Measurements from ENCODE around the gene ARHGAP42.

The ARHGAP42 gene

DNA sequence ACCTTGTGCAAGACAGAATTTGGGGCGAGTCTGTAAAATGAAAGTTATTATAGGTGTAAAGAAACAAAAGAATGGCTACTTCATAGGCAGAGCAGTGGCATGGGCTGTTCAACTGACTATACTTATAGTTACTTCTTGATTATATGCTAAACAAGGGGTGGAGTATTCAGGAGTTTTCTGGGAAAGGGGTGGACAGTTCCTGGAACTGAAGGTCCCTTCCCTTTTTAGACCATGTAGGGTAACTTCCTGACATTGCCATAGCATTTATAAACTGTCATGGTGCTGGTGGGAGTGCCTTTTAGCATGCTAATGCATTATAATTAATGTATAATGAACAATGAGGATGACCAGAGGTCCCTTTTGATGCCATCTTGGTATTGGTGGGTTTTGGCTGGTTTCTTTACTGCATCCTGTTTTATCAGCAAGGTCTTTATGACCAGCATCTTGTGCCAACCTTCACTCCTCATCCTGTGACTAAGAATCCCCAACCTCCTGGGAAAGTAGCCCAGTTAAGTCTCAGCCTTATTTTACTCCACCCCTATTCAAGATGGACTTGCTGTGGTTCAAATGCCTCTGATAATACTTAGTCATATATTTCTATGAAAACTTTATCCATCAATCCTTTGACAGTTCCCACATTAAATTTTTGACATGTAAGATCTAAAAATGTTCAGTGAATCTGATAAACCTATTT is 118.6 kb downstream of the ARHGAP42 start:
- DNase-seq, result no peak

DNA sequence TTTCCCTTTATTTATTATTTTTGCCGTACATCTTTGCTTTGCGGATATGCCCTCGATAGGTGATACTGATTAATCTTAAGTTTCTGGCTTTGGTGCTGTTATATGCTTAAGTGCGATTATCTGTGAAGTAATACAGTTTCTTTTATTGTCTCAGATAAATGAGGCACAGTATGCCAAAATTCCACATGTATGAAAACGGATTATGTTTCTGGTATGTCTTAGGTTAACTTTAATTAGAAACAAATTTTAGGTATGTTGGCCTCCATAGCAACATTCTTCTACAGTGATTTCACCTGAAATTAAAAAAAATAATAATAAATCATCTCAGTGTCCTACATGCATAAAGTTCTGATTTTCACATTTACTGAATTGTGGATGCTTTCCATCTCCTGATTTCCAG is 119.2 kb downstream of the ARHGAP42 start:
- no peak for DNase-seq

DNA sequence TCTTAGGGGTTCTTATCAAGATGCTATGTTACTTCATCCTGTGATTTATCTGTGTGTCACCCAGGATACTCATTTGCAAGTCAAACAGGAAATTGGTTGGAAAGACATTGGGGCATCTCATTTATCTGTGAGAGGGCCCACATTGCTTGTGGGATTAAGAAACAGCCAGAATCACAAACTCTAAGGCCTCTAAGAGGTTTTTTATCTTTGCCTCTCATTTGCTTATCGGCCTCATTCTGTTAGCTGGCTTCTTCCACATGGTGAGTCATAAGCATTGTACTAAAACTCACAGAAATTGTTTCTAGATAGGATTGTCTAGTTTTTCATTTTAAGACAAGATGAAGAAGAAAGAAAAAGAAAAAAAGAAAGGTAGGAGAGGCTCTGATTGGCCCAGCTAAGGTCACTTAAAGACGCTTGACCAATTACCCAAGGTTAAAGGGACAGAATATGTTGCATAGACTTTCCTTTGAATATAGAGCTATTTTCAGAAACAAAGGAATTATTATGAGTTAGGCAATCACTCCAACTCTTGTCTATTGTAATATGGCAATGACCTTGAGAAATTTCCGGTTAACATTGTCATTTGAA is 121.9 kb downstream of the ARHGAP42 start:
- DNase-seq, result no peak

DNA sequence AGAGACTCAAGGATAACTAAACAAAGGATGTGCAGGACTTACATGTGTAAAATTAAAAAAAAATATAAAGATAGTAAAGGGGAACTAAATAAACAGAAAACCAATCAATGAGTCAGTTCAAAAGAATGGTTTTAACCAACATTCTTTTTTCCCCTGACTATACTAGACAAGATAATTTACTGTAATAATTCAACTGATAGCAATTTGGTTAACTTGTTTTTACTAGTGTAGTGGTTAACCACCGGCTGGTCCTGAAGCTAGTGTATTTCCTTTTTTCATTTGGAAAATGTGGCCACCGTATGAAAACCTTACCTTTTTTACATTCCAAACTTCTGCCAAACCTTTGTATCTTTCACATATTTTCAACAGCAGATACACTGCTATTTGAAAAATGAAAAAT is 123.1 kb downstream of the ARHGAP42 start:
- DNase-seq, result no peak

DNA sequence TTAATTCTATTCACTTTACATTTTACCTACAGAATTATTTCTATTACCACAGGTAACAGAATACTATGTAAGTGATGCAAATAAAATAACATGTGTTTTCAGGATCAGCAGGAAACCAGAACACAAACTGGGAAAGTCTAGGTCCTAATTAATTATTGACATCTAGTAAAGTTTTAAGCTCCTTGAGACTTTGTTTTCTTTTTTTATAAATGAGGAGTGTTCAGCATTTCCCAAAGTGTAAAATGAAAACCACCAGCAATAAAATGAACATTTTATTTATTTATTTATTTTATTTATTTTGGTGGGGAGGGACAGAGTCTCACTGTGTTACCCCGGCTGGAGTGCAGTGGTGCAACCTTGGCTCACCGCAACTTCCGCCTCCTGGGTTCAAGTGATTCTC is 123.6 kb downstream of the ARHGAP42 start:
- DNase-seq, result no peak

DNA sequence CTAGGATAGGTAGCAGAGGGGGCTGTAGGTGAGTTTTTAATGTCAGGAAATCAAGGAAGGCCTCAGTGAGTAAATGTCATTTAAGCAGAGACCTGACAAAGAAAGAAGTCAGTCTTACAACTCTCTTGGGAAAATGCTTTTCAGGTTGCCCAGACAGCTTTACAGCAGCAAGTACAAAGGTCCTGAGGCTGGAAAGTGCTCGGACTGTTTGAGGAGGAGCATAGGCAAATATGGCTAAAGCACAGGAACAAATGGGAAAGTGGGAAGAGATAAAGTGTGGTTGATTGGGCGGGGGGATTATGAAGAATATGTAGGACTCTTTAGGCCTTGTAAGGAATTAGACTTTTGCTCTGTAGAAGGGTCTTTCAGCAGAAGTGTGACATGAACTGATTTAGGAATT is 125.4 kb downstream of the ARHGAP42 start:
- no peak for DNase-seq

DNA sequence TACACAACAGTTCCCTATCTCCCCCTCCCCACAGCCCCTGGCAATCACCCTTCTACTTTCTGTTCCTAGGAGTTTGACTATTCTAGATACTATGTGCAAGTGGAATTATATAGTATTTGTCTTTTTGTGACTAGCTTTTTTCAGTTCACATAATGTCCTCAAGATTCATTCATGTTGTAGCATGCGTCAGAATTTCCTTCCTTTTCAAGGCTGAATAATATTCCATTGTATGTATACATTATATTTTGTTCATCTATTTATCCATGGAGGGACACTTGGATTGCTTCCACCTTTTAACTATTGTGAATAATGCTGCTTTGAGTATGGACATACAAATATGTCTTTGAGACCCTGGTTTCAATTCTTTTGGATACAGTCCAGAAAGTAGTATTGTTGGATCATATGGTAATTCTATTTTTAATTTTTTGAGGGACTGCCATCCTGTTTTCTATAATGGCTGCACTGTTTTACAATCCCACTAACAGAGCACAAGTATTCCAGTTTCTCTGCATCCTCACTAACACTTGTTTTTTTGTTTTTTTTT is 128.8 kb downstream of the ARHGAP42 start:
- no peak for DNase-seq

DNA sequence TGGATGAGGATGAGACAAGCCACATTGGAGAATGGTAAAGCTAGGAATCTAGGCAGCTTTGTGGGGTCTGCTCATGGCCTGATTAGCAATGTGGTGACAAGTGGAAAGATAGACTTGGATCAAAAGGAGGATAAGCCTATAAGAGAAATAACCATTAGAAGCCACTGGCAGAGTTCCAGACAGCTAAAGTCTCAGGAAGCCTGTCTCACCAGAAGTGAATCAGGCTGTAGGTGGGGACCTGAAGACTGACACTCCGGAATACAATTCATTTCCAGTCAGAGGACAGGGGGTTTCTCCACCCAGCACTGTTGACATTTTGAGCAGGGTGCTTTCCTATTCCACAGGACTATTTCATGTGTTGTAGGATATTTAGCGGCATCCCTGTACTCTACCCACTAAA is 129.7 kb downstream of the ARHGAP42 start:
- DNase-seq, result no peak

DNA sequence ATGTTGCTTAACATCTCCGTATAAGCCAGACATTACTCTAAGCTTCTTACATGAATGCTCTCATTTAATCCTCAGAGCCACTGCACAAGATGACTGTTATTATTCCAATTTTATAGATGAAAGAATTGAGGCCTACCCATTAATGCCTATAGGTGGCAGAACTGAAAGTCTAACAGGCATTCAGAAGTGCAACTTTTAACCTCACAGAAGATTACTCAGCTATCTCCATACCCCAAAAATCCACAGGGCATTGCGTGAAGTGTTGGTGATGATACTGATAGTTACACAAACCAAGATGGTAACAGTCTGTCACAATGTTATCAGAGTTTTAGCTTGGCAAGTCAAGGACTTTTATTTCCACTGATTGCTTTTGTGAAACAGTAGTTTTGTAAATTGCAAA is 130.5 kb downstream of the ARHGAP42 start:
- DNase-seq, result no peak

DNA sequence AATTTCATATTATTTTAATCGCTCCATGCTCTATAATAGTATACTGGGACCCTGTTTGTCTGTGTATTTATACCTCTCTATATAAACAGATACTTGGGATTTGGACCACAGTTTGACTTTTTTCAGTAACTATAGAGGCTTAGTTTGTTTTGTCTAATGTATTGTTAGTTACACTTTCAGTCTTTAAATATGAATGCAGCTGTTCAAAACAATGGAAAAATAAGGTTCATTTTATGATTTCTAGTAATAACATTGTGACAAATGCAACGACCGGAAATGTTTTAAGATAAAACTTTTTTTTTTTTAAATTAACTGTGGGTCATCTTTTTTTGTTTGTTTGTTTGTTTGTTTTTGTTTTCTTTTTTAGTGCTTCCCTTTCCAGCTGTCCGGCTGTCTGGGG is 133.5 kb downstream of the ARHGAP42 start:
- no peak for DNase-seq

DNA sequence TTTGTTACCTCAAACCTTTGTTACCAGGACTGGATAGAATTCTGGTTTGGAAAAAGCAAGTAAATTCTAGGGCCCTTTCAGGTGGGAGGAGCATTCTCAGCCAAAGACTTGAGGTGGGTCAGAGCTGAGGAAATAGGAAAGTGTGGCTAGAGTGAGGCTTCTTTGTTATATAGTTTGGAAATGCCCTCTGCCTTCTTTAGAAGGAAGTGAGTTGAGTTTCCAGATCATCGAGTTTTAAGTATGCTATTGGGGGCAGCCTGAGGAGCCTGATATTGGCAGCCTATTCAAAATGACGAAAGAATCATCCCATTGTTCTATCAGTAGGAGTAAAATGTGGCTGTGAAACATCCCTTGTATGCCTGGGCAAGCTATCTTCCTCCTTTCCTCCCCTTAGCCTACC is 134.1 kb downstream of the ARHGAP42 start:
- DNase-seq, result no peak

DNA sequence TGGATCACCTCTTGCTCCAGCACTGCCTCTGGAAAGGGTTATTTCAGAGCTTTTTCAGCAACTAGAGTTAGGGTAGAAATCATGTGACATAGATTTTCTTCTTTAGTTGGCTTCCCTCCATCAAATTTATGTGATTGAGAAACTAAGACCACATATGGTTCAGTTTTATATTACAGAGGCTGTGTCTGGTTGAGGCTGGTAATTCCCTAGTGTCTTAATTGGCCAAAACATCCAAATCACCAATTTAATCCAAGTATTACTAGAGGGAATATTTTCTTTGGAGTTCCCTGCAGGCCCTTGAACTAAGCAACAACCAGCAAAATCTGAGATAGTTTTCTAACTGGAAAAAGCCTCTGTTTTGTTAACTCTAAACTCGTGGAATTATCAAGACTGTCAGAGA is 136.3 kb downstream of the ARHGAP42 start:
- no peak for DNase-seq

DNA sequence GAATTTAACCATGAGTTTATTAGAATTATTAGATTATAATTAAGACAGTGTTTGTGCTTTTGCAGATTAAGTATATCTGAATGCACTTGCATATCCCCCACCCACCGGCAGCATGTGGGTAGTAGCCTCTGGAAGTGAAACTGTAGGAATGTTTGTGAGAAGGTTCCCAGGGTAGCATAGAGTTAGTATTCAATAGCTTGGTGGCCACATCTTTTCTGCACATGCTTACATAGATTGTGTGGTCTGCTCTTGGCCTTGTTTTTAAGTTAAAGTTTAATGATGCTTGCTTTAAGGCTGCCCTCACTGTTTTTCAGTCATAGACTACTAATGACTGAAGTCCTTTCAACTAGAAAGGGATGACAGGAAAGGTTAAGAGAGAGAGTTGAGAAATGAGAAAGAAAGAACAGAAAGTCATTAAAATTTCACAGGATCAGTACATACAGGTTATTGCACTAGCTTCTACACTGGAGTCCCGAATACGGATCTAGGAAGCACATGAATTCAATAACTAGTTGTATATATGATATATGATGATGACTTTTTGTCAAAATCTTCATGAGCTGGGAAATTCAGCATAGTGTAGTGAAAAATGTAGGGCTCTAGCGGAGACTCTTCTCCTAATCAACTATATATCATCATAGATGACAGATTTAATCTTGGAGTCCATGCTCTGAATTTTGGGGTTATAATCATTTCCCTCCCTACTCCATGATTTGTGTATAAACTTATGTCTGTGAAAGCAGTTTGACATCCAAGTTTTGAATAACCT is 137.1 kb downstream of the ARHGAP42 start:
- DNase-seq, result no peak

DNA sequence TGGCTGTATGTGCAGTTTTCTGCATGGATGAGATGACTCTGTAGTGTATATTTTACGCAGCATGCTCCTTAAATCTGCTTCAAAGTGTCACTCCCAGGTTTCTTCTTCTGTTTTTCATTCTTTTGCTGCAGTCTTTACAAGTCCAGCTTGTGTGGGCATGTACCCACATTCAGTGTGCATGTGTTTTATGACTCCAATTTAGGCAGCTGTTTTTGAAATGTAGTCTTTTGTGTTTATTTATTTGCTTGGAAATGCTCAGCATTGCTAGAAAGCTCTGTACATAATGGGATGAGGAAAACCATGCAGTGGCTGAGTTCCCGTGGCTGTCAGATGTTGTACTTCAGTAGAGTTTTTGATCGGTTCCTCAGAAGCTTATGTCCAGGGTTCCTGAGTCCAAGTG is 138.5 kb downstream of the ARHGAP42 start:
- no peak for DNase-seq

DNA sequence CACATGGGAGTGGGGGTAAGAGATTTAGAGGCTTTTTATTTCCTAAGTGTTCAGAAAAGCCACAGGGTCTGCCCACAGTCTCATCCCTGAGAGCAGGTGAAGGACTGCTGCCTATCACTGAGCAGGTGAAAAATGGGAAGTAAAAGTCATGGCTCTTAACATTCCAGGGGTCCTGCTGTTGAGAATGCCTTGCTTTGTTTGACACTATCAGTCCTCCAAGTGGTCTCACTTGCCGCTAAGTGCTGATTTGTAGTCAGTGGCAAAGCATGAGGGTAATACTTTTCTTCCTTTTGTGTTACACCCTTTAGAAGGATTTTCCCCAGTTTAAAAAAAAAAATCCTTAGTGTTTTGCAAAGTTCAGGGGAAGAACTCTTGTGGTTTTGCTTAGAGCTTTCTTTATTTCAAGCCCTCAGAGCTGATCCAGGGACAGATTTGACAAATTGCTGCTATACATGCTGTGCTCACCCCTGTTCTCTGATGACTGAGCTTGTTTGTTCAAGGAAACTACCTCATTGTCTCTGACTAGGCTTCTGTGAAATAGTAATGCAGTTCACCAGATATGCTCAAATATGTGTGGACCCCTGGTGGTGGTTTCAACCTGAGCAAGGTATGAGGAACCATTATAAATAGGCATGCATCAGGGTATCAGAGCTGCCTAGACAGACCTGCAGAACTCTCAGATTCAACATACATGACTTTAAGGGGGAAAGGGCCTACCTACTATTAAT is 141.0 kb downstream of the ARHGAP42 start:
- no peak for DNase-seq

DNA sequence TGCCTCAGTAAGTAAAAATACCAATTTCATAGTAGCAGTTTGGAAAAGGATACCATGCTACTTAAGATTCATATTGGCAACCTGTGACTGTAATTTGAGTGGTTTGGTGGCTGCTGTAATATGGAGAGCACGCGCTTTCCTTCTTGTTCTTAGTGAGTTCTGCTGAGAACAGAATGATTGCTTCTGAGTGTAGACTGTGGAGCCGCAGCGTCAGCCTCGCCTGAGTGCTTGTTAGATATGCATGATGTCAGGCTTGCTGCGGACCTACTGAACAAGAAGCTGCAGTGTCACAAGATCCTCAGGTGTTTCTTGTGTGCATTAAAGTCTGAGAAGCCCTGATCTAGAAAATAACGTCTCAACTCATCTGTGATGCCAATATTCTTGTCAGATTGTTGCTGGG is 143.2 kb downstream of the ARHGAP42 start:
- no peak for DNase-seq

DNA sequence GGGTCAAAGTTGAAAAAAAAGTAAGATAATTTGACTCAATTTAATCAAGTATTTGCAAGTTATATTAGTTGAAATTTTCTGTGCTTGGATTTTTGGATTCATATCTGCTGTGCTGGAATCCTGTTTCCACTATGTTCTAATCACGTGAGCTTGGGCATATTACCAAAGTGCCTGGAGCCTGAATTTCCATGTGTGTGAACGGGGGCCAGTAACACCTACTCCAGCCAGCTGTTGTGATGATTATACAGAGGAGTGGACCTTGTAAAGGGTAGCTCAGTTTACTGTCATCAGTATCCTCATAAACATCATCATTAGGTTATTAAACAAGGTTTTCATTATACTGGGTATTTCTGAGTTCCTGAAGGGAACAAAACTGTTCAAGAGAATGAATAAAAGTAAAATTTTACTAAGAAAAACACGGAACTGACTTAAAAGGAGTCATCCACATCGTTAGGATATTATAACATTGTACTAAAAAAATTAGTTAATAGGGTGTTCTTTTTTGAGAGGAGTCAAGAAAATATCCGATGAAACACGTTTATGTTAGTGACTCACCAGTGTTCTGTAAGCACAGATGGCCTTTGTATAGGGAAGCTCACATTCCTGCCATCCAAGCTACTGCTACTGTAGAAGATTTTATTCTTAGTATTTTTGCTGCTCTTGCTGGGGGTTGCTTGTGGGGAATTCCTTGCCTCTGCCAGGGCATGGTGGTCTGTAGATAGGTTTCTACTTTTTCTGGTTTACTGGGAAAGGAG is 144.1 kb downstream of the ARHGAP42 start:
- no peak for DNase-seq

DNA sequence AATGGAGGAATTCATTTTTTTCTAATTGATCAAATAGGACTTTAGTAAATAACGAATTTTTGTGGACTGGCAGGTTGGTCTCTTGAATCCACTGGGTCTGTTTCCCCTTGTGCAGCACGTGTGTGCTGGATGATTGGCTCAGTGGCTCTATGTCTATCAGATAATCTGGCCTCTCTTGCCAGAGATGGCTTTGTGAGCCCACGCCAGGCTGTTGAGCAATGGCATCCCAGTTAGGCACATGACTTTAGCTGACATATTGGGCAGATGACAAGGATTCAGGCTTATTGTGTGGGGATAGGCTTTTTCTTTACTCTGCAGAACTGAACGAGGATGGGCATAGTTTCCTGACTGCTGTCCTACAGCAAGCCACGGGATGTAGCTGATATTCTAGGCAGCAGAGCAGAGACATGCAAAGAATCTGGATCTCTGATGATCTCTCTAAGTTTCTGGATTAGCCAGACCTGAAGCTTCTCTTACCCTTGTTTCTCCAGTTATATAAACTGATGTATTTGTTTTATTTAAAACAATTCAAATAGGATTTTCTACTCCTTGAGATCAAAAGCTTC is 144.9 kb downstream of the ARHGAP42 start:
- no peak for DNase-seq

DNA sequence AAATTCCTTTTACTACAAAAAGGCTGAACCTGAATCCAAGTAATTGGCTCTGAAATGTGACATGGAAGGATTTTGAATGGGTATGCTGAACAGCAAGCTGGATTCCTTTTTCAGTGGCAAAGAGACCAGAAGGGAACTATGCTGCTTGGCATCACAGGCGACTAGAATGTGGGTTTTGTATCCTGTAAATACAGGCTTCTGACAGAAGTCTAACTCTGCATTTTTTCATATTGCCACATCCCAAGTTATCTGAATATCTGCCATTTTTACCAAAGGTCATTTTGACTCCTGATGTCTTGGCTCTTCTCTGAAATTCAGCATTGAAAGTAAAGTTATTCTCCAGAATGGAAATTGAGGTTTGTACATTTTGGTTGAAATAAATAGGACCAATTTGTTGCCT is 145.7 kb downstream of the ARHGAP42 start:
- DNase-seq, result no peak

DNA sequence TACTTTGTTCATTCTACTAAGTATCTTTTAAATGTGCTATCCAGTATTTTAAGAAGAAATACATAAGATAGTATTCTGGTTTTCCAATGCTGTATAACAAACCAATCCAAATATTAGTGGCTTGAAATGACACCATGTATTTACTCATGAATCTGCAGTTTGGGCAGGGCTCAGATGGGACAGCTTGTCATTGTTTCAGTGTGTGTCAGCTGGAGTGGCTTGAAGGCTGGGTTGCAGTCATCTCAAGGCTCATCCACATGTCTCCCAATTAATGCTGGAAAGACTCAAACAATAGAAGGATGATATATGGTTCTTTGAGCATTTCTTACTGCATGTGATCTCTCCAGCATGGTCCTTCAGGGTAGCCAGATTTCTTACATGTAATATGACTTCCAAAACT is 146.2 kb downstream of the ARHGAP42 start:
- no peak for DNase-seq

DNA sequence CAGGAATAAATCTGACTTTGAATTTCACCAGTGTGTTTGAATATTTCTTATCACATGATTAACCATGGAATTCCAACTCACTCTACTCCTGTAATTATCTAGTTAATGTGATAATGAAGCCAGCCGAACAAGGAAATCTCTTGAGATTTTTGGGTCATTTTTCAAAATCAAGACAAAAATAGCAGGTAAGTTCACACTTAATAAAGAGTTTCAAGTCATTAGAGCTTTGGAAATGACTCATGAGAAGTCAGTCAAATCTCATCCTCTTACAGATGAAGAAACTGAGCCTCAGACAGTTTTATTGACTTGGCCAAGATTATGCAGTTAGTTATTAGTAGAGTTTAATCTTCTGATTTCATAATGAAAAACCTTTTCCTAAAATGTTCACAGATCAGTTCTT is 148.8 kb downstream of the ARHGAP42 start:
- DNase-seq, result no peak

DNA sequence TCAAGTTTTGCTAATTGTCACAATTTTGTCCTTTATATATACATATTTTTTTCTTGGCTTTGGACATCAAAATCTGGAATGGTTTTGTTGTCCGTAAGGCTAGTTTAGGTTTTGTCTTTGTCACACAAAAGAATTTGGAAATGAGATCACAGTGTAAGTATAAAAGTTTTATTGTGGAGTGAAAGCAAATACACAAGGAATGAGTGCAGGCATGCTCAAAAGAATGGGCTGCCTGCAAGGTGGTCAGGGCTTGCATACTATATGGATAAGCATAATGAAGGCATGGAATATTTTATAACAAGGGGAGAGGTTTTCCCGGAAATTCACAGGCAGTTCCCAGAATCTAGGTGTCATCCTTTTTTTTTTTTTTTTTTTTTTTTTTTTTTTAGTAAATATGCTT is 150.2 kb downstream of the ARHGAP42 start:
- no peak for DNase-seq

All from activated T-cell treated with anti-CD3 and anti-CD28 coated beads, Interleukin-2, amount 50 U/mL, for 1 hour (primary cell).